Fibroblast of the aortic adventitia (primary cell): Measurements from ENCODE around the gene TYW1B. TPM values are rescaled to one million over a fixed set of nuclear protein-coding genes. Genes with fewer than 3 reads are reported as not detected.
A peak's percentile ranks its signal among the peaks of the same experiment; 100 is the strongest.
"Not testable (repeated sequence)": the region's sequence is repeated elsewhere in the genome, so short reads cannot be mapped to it uniquely, and the experiment has no call there.

ENCODE experiments used
- DNase-seq: peaks from one replicate; pipeline ENCODE4 v3.0.0-alpha.2; 2010; ENCODE audit warnings: low read depth
- H3K4me3 ChIP-seq: 2 replicates; pipeline ENCODE4 v1.5.1; 2011; ENCODE audit warnings: low read depth, mild to moderate bottlenecking, control low read depth, low read length, moderate library complexity
- CTCF ChIP-seq: IDR thresholded peaks from 2 replicates; pipeline ENCODE4 v1.5.1; 2011; ENCODE audit warnings: mild to moderate bottlenecking, low read length, control low read depth, inconsistent platforms; ENCODE audit not compliant: insufficient read depth
- total RNA-seq: library from RNA; depleted of rRNA; stranded (reverse); fragments of >200 nt; gene quantifications from 2 replicates; pipeline ENCODE4 v1.2.3, GENCODE V29; 2012; ENCODE audit warnings: low replicate concordance

The TYW1B gene
- total RNA-seq, 1 donor: 0.99 TPM

- no peak overlapping the region for H3K4me3 ChIP-seq
- peak; percentile 52 for DNase-seq
- no peak for TF ChIP-seq CTCF
These were observed 22.2 kb downstream of the TYW1B start for GRCh38 chr7:72805526-72806494.

- DNase-seq, H3K4me3 ChIP-seq: not testable (repeated sequence)
These were observed 24.2 kb downstream of the TYW1B start for GRCh38 chr7:72803778-72804177.

- peak; percentile 41 for DNase-seq
These were observed 26.4 kb downstream of the TYW1B start for GRCh38 chr7:72801564-72801963.

DNA sequence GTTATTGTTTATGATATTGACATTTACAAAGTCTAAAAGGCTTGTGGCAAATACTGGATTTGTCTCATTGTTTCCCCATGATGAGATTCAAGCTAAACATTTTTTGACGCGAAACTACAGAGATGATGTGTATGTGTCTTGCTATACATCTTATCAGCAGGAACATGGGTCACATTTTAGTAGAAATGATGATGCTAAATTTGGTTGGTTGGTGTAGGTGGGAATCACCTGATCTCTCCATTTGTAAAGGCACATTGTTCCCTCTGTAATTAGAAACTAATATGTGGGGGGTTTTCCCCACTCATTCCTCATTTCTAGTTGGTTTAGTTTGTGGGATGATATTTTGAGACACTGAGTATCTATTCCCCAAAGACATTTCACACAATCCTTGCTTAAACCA is 32.6 kb downstream of the TYW1B start:
- not testable (repeated sequence) for DNase-seq, H3K4me3 ChIP-seq

More at GRCh38 chr7:72801564-72801963, 26.4 kb downstream of the TYW1B start:
- H3K4me3 ChIP-seq: not testable (repeated sequence)

GRCh38 chr7:72793791-72794190 is 34.2 kb downstream of the TYW1B start:
- H3K4me3 ChIP-seq: no peak overlapping the region
- TF ChIP-seq CTCF: no peak
- DNase-seq: no peak

GRCh38 chr7:72790698-72791060 is 37.3 kb downstream of the TYW1B start:
- not testable (repeated sequence) for DNase-seq, H3K4me3 ChIP-seq

- not testable (repeated sequence) for H3K4me3 ChIP-seq, DNase-seq
These were observed 37.8 kb downstream of the TYW1B start for GRCh38 chr7:72790048-72790697.

GRCh38 chr7:72785166-72785955 is 42.6 kb downstream of the TYW1B start:
- no peak overlapping the region for H3K4me3 ChIP-seq
- no peak for TF ChIP-seq CTCF
- DNase-seq: peak; percentile 22

- DNase-seq: peak; percentile 54
- H3K4me3 ChIP-seq: not testable (repeated sequence)
These were observed 44.2 kb downstream of the TYW1B start for GRCh38 chr7:72783601-72784370.
